Large intestine (tissue), 3 donors: ENCODE measurements around the gene GLCE. TPM values are rescaled to one million over a fixed set of nuclear protein-coding genes. Genes with fewer than 3 reads are reported as not detected.

ENCODE experiments used
- DNase-seq, 2 donors: peaks; one replicate each; pipeline versions ENCODE4 v3.0.0 to v3.0.0-alpha.2; 2013
- H3K27ac ChIP-seq: one replicate; pipeline ENCODE4 v1.5.1; 2013; ENCODE audit warnings: low read length
- H3K27me3 ChIP-seq: 2 replicates; pipeline ENCODE4 v1.6.1; 2013; ENCODE audit warnings: low read length; ENCODE audit not compliant: control insufficient read depth, insufficient read depth
- H3K36me3 ChIP-seq: 2 replicates; pipeline ENCODE4 v1.6.1; 2013; ENCODE audit warnings: low read length; ENCODE audit not compliant: control insufficient read depth, insufficient read depth
- H3K4me1 ChIP-seq: one replicate; pipeline ENCODE4 v1.6.1; 2013; ENCODE audit warnings: low read length; ENCODE audit not compliant: control insufficient read depth, insufficient read depth
- H3K4me3 ChIP-seq: one replicate; pipeline ENCODE4 v1.5.1; 2013; ENCODE audit warnings: low read length
- H3K9me3 ChIP-seq: one replicate; pipeline ENCODE4 v1.6.1; 2013; ENCODE audit warnings: mild to moderate bottlenecking, low read depth, low read length, moderate library complexity; ENCODE audit not compliant: control insufficient read depth
- WGBS: methylation state at CpG from one replicate; pipeline ENCODE4 v1.1.5; 2013; ENCODE audit warnings: low lambda C conversion rate; ENCODE audit not compliant: insufficient coverage; 5-methylcytosine and 5-hydroxymethylcytosine counted together
- polyA plus RNA-seq: library from polyadenylated mRNA; unstranded; fragments of 120-200 nt; gene quantifications from one replicate; pipeline ENCODE4 v1.2.1, GENCODE V29; 2013

The GLCE gene
- polyA plus RNA-seq, 1 donor, result 50.5 TPM

GRCh38 chr15:69134791-69135190 lies 25.6 kb upstream of the GLCE start:
- no CpG with 5 or more reads among the region's 2 CpGs for WGBS
- Histone ChIP-seq H3K9me3 (no peaks in the 10 kb centered on the region), H3K4me3 (no peak overlapping the region), H3K36me3 (no peaks in the 10 kb centered on the region), H3K27me3 (no peaks in the 10 kb centered on the region), H3K27ac (no peak overlapping the region), H3K4me1 (peaks cover 4% of the 10 kb centered on the region)
- DNase-seq, result no peak

GRCh38 chr15:69135499-69135898 lies 24.9 kb upstream of the GLCE start:
- Histone ChIP-seq H3K4me3 (no peak overlapping the region), H3K36me3 (no peaks in the 10 kb centered on the region), H3K4me1 (peaks cover 4% of the 10 kb centered on the region), H3K27ac (no peak overlapping the region), H3K27me3 (no peaks in the 10 kb centered on the region), H3K9me3 (no peaks in the 10 kb centered on the region)
- WGBS, result no CpG with 5 or more reads among the region's 2 CpGs
- no peak for DNase-seq

DNA sequence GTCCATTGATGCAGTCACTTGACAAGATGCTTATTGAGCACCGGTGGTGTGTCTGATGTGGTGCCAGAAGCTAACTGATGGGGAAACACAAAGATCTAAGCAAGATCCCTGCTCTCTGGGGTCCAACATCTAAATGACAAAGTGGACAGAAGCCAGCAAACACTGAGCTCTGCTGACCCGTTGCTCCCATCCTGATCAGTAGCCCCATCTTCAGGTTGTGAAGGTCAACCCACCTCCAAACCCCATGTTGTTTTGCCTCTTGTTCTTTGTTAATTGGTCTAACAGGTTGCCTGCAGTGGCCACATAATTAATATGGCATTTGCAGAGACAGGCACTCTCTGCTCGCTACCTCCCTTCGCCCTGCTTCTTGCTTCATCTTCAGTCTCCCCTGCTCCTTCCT lies 21.5 kb upstream of the GLCE start:
- no peak for DNase-seq
- Histone ChIP-seq H3K4me3 (no peak overlapping the region), H3K4me1 (peaks cover 23% of the 10 kb centered on the region), H3K27me3 (no peaks in the 10 kb centered on the region), H3K27ac (no peak overlapping the region), H3K9me3 (no peaks in the 10 kb centered on the region), H3K36me3 (no peaks in the 10 kb centered on the region)
- no CpG with 5 or more reads among the region's 4 CpGs for WGBS

- H3K36me3 ChIP-seq, result no peaks in the 10 kb centered on the region
- peaks cover 35% of the 10 kb centered on the region for H3K4me1 ChIP-seq
- no peak overlapping the region for H3K27ac ChIP-seq
- H3K27me3 ChIP-seq, result no peaks in the 10 kb centered on the region
- no CpG with 5 or more reads among the region's 13 CpGs for WGBS
- no peak for DNase-seq
- no peak overlapping the region for H3K4me3 ChIP-seq
- no peaks in the 10 kb centered on the region for H3K9me3 ChIP-seq
Measured at GRCh38 chr15:69140306-69140705, 20.1 kb upstream of the GLCE start.

- Histone ChIP-seq H3K4me3 (no peak overlapping the region), H3K27ac (no peak overlapping the region), H3K9me3 (no peaks in the 10 kb centered on the region), H3K4me1 (peaks cover 45% of the 10 kb centered on the region), H3K27me3 (no peaks in the 10 kb centered on the region), H3K36me3 (no peaks in the 10 kb centered on the region)
- DNase-seq, result peak; percentile 38 to 67
- WGBS, result no CpG with 5 or more reads among the region's 3 CpGs
Measured at GRCh38 chr15:69141286-69141701, 19.1 kb upstream of the GLCE start.

DNA sequence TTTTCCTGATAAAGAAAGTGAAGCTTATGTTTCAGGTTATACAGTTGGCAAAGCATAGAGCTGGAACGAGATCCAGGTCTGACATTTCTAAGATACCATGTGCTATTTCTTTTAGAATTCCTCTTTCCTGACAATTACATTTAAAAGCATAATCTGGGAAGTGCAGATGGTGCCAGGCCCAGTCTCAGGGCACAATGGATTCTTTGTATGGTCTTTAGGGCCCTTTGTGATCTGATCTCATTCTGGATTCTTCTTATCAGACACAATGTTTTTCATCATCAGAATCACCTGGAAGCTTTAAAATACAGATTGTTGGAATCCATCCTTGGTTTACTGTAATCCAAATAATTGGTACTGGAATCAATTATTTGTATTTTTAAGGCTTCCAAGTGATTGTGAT lies 18.6 kb upstream of the GLCE start:
- no peaks in the 10 kb centered on the region for H3K27me3 ChIP-seq
- WGBS, result no CpG with 5 or more reads among the region's 1 CpG
- no peak for DNase-seq
- no peaks in the 10 kb centered on the region for H3K36me3 ChIP-seq
- H3K4me3 ChIP-seq, result no peak overlapping the region
- H3K4me1 ChIP-seq, result peaks cover 46% of the 10 kb centered on the region
- no peak overlapping the region for H3K27ac ChIP-seq
- no peaks in the 10 kb centered on the region for H3K9me3 ChIP-seq

- Histone ChIP-seq H3K36me3 (no peaks in the 10 kb centered on the region), H3K27me3 (no peaks in the 10 kb centered on the region), H3K27ac (peak overlapping the region; percentile 81), H3K4me1 (peaks cover 47% of the 10 kb centered on the region), H3K9me3 (no peaks in the 10 kb centered on the region), H3K4me3 (no peak overlapping the region)
- 29% methylated on average over 1 of the region's 4 CpGs for WGBS
- peak; percentile 48 to 81 for DNase-seq
Measured at GRCh38 chr15:69143756-69144436, 16.5 kb upstream of the GLCE start.

DNA sequence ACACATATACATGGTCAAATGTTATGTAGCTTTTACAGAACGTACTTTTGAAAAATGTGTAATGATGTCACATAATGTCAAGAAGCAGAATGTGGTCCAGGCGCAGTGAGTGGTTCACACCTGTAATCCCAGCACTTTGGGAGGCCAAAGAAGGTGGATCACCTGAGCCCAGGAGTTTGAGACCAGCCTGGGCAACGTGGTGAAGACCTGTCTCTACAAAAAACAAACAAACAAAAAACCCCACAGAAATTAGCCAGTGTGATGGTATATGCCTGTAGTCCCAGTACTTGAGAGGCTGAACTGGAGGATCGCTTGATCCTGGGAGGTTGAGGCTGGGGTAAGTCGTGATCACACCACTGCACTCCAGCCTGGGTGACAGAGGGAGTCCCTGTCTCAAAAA lies 15.9 kb upstream of the GLCE start:
- Histone ChIP-seq H3K9me3 (no peaks in the 10 kb centered on the region), H3K4me3 (no peak overlapping the region), H3K27ac (peak overlapping the region; percentile 81), H3K4me1 (peaks cover 53% of the 10 kb centered on the region), H3K27me3 (no peaks in the 10 kb centered on the region), H3K36me3 (no peaks in the 10 kb centered on the region)
- no CpG with 5 or more reads among the region's 5 CpGs for WGBS
- DNase-seq, result no peak

GRCh38 chr15:69145149-69145693 lies 15.2 kb upstream of the GLCE start:
- no peaks in the 10 kb centered on the region for H3K9me3 ChIP-seq
- H3K27ac ChIP-seq, result no peak overlapping the region
- no peaks in the 10 kb centered on the region for H3K27me3 ChIP-seq
- H3K36me3 ChIP-seq, result no peaks in the 10 kb centered on the region
- WGBS, result 100% methylated on average over 1 of the region's 1 CpG
- no peak overlapping the region for H3K4me3 ChIP-seq
- DNase-seq, result no peak
- peaks cover 59% of the 10 kb centered on the region for H3K4me1 ChIP-seq

DNA sequence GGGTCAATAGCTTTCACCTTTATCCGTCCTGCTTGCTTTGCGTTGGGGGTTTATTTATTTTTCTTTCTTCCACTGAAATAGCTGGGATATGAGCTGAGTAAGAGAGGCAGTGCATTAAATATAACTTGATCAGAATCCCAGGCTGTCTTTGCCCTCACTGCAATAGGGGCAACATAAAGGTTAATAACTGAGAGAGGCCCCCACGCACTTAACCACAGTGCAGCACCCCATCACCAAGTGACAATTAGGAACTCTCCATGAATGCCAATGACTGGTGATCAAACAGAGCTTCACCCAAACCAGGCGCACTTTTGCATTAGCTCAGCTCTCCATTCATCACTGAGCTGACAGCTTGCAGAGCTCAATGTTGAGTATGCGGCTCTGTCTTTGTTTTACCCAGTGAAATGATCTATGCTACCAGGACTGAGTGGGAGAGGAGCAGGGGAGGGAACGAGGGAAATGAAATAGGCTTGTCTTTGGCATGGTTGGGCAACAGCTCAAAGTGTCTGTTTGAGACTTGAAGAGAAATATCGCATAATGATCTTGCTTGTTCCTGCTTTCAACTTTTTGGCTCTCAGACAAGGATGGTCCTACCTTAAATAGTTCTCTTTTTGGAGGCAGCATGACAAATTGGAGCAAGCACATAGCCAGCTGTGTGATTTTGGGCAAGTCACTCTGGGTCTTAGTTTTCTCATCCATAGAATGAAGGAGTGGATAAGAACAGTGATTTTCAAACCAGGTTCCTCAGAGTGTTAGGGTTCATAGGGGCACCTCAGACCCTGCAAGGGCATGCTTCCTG lies 14.5 kb upstream of the GLCE start:
- DNase-seq, result no peak
- Histone ChIP-seq H3K4me3 (no peak overlapping the region), H3K9me3 (no peaks in the 10 kb centered on the region), H3K27me3 (no peaks in the 10 kb centered on the region), H3K27ac (no peak overlapping the region), H3K36me3 (no peaks in the 10 kb centered on the region), H3K4me1 (peaks cover 59% of the 10 kb centered on the region)
- WGBS, result 38% methylated on average over 2 of the region's 7 CpGs
